Measurements from ENCODE around the gene SPDYE3.
"Not testable (repeated sequence)": the region's sequence is repeated elsewhere in the genome, so short reads cannot be mapped to it uniquely, and the experiment has no call there.

SPDYE3 gene

DNA sequence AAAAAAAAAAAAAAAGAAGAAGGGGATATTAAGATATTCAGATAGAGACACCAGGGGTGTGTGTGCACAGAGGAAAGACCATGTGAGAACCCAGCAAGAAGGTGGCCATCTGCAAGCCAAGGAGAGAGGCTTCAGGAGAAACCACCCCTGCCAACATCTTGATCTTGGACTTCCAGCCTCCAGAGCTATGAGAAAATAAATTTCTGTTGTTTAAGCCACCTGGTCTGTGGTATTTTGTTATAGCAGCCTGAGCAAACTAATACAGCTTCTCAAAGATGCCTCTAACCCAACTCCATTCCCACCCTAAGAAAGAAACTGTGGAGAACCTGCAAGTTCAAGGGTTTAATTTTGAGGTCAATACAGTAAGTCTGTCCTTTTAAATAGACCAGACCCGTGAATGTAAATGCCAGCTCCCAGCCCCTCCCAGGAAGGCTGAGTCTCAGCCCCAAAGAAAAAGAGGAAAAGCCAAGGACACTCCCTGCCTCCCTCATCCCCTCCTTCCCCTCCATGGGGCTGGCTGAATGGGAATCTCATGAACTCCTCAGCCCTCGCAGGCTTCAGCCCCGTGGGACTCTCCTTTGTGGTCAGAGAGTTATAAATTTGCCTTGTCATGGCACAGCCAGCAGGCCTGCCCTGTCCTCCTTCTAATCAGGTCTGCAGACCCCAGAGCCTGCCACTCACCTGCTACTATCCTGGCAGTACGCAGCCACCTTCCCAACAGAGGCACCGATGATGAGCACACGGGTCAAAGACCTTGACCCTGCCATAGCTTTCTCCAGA is 9.5 kb upstream of the SPDYE3 start:
- H3K36me3 ChIP-seq (ENCODE audit: control insufficient read depth, insufficient read depth, low read length); H3K9me3 ChIP-seq (ENCODE audit: control insufficient read depth, low read length); H3K4me1 ChIP-seq (ENCODE audit: control insufficient read depth, insufficient read depth, low read length); H3K4me3 ChIP-seq (ENCODE audit: low read length); H3K9ac ChIP-seq (ENCODE audit: low read length); H3K27me3 ChIP-seq (ENCODE audit: control insufficient read depth, insufficient read depth, low read length): not testable (repeated sequence)

DNA sequence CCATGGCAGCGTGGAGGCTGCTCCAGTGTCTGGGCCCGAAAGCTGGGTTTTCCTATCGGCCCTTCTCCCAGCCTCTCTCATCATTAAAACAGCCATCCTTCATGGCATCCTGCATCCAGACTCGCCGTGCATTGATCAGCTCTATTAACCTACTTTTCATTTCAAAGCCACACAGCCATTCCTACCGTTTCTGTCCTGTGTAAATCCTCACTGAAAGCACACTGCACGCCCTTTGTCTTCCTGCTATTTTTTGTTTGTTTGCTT is 8.9 kb upstream of the SPDYE3 start:
- not testable (repeated sequence) for H3K36me3 ChIP-seq (ENCODE audit: control insufficient read depth, insufficient read depth, low read length); H3K9ac ChIP-seq (ENCODE audit: low read length); H3K4me1 ChIP-seq (ENCODE audit: control insufficient read depth, insufficient read depth, low read length); H3K27me3 ChIP-seq (ENCODE audit: control insufficient read depth, insufficient read depth, low read length); H3K9me3 ChIP-seq (ENCODE audit: control insufficient read depth, low read length); H3K4me3 ChIP-seq (ENCODE audit: low read length)

DNA sequence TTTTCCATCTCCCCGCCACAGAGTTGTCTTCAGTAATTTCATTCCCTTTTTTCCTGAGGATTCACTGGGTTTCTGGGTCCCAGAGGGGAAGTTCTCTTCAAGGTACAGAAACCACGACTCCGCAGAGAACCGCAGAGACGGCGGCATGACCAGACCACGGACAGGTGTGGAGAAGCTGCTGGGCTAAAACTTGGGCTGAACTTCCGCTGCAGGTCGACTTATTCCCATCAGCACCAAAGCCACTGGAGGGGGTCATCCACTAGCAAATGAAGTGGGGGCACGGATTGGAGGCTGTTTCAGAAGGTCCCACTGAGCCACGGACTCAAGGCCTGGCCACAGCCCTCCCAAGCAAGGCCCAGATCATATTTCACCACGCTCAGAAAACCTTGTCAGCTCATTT is 3.0 kb upstream of the SPDYE3 start:
- not testable (repeated sequence) for H3K36me3 ChIP-seq (ENCODE audit: control insufficient read depth, insufficient read depth, low read length); H3K4me3 ChIP-seq (ENCODE audit: low read length); H3K9me3 ChIP-seq (ENCODE audit: control insufficient read depth, low read length); H3K9ac ChIP-seq (ENCODE audit: low read length); H3K4me1 ChIP-seq (ENCODE audit: control insufficient read depth, insufficient read depth, low read length); H3K27me3 ChIP-seq (ENCODE audit: control insufficient read depth, insufficient read depth, low read length)

DNA sequence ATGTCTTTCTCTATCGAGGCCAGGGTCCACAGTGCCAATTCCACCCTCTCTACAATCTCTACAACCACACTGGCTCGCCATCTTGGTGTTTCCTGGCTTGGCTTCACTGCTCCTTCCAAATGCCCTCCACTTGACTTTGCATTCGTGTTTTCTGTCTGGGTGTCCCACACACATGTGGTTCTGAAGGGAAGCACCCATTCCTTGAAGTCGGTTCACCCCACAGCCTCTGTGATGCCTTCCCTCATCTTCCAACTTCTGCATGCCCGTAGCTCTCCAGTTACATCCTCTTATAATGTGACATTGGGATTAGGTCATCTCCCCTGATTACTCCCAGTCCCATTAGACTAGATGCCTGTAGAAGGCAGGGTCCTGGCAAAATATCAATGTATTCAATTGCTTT is 10.8 kb downstream of the SPDYE3 start:
- H3K4me3 ChIP-seq (ENCODE audit: low read length); H3K36me3 ChIP-seq (ENCODE audit: control insufficient read depth, insufficient read depth, low read length); H3K9ac ChIP-seq (ENCODE audit: low read length); H3K4me1 ChIP-seq (ENCODE audit: control insufficient read depth, insufficient read depth, low read length); H3K9me3 ChIP-seq (ENCODE audit: control insufficient read depth, low read length); H3K27me3 ChIP-seq (ENCODE audit: control insufficient read depth, insufficient read depth, low read length): not testable (repeated sequence)

DNA sequence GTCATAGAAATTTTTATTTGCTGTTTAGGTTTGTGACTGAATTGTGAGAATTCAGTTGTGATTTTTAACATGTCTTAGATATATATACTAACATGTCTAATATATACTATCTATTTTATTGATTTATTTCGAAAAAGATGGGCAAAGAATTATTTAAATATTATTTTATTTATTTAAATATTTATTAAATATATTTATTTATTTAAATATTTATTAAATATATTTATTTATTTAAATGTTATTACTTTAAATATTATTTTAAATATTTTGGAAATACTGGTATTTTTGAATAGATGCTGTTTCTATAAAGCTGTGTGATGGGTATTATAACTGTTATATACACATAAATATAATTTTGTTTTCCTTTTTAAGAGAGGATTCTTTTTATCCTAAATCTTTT is 14.1 kb downstream of the SPDYE3 start:
- not testable (repeated sequence) for H3K4me3 ChIP-seq (ENCODE audit: low read length); H3K27me3 ChIP-seq (ENCODE audit: control insufficient read depth, insufficient read depth, low read length); H3K36me3 ChIP-seq (ENCODE audit: control insufficient read depth, insufficient read depth, low read length); H3K4me1 ChIP-seq (ENCODE audit: control insufficient read depth, insufficient read depth, low read length); H3K9ac ChIP-seq (ENCODE audit: low read length); H3K9me3 ChIP-seq (ENCODE audit: control insufficient read depth, low read length)

DNA sequence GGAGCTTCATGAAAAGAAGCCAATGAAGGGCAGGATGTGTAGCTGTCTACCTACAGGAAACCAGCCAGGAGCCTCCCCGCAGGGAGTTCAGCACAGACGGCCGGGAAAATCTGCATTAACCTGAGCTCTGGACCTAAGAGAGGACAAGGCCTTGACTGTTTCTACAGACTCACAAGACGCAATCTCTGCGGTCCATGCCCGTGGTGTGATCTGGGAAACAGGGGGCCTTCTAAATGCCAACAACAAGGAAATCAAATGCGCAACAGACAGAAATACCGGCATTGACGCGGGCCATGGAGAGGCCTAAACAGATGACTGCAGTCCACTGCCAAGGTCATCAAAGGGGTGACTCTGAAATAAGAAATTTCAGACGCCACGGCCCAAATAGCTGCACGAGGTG is 16.7 kb downstream of the SPDYE3 start:
- not testable (repeated sequence) for H3K9me3 ChIP-seq (ENCODE audit: control insufficient read depth, low read length); H3K36me3 ChIP-seq (ENCODE audit: control insufficient read depth, insufficient read depth, low read length); H3K4me3 ChIP-seq (ENCODE audit: low read length); H3K4me1 ChIP-seq (ENCODE audit: control insufficient read depth, insufficient read depth, low read length); H3K9ac ChIP-seq (ENCODE audit: low read length); H3K27me3 ChIP-seq (ENCODE audit: control insufficient read depth, insufficient read depth, low read length)

DNA sequence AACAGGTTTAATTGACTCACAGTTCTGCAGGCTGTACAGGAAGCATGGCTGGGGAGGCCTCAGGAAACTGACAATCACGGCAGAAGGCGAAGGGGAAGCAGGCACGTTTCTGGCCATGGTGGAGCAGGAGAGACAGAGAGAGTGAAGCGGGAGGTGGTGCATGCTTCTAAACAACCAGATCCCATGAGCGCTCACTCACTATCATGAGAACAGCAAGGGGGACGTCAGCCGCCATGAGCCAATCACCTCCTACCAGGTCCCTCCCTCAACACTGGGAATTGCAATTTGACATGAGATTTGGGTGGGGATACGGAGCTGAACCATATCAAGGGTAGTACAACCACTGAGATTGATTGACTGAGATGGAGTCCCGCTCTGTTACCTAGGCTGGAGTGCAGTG is 18.2 kb downstream of the SPDYE3 start:
- H3K9me3 ChIP-seq (ENCODE audit: control insufficient read depth, low read length); H3K4me3 ChIP-seq (ENCODE audit: low read length); H3K27me3 ChIP-seq (ENCODE audit: control insufficient read depth, insufficient read depth, low read length); H3K36me3 ChIP-seq (ENCODE audit: control insufficient read depth, insufficient read depth, low read length); H3K4me1 ChIP-seq (ENCODE audit: control insufficient read depth, insufficient read depth, low read length); H3K9ac ChIP-seq (ENCODE audit: low read length): not testable (repeated sequence)

DNA sequence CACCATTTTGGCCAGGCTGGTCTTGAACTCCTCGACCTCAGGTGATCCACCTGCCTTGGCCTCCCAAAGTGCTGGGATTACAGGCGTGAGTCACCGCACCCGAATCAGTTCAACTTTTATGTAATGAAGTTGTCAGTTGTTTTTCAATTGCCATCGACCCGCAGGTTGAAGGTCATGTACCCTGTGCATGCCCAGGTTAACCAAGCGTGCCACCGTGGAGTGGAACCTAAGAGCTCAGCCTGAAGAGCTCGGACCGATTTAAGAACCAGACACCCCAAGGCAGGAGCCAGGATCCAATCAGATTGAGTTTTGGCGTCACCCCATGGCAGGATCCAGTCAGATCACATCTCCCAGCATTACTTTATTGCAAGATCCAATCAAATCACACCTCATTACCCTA is 19.4 kb downstream of the SPDYE3 start:
- H3K27me3 ChIP-seq (ENCODE audit: control insufficient read depth, insufficient read depth, low read length); H3K36me3 ChIP-seq (ENCODE audit: control insufficient read depth, insufficient read depth, low read length); H3K9me3 ChIP-seq (ENCODE audit: control insufficient read depth, low read length); H3K4me1 ChIP-seq (ENCODE audit: control insufficient read depth, insufficient read depth, low read length); H3K9ac ChIP-seq (ENCODE audit: low read length); H3K4me3 ChIP-seq (ENCODE audit: low read length): not testable (repeated sequence)

DNA sequence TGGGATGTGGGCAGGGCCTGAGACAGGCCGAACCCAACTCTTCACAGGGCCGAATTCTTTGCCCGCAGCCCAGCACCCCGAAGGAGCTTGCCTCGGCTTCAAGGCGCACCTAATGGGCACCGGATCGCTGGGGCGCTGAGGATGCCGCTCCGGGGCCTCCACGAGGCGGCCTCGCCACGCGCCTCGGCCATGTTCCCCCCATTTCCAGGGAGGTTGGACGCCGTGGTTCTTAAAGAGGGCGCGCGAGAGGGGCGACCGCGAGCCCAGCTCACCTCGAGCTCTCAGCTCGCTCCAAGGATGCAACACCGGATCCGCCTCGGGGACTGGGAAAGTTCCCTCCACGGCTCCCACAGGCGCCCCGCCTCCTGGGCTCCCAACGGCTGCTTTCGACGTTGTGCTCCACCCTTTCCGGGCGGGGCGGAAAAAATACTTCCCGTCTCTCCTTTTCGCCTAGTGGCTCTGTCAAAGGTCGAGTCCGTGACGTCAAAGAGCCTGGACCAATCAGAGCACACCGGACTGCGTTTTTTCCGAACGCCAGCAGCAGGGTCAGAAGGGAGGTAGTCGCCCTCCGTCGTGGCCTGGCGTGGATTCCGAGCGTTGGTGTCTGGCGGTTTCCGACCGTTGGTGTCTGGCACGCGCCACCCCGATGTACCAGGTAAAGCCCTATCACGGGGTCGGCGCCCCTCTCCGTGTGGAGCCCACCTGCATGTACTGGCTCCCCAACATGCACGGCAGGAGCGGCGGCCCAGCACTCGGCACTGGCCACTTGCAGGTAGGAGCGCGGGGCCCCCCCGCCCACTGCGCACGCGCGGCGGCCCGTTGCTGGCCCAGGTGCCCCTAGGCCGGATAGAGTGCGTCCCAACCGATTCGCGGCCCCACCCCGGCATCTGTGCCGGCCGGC is 28.3 kb downstream of the SPDYE3 start:
- peak overlapping the region; percentile 64 for H3K9ac ChIP-seq (ENCODE audit: low read length)
- not testable (repeated sequence) for H3K9me3 ChIP-seq (ENCODE audit: control insufficient read depth, low read length); H3K27me3 ChIP-seq (ENCODE audit: control insufficient read depth, insufficient read depth, low read length); H3K36me3 ChIP-seq (ENCODE audit: control insufficient read depth, insufficient read depth, low read length); H3K4me1 ChIP-seq (ENCODE audit: control insufficient read depth, insufficient read depth, low read length)
- peak overlapping the region; percentile 56 for H3K4me3 ChIP-seq (ENCODE audit: low read length)

DNA sequence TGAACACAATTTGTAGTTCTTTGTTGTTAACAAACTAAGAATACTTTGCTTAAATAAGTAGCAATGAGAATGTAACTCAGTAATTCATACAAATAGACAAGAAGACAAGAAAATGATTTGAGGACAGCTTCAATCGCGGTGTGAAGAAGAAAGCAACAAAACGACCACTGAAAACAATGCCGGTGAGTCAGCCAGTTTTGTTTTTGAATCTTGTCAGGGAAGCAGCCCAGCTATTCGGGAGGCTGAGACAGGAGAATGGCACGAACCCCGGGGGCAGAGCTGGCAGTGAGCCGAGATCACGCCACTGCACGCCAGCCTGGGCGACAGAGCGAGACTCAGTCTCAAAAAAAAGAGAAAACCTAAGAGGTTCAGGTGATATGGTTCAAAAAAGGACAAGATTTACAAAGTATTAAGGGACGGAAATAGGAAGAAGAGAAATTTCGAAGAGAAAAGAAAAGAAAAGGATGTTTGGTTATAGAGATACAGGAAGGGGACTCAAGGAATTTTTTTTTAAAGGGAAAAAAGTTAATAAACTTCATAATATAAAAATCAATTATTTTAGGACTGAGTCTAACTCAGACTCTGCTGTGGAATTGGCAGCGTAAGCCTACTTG is 30.7 kb downstream of the SPDYE3 start:
- not testable (repeated sequence) for H3K4me3 ChIP-seq (ENCODE audit: low read length); H3K4me1 ChIP-seq (ENCODE audit: control insufficient read depth, insufficient read depth, low read length); H3K36me3 ChIP-seq (ENCODE audit: control insufficient read depth, insufficient read depth, low read length); H3K9ac ChIP-seq (ENCODE audit: low read length); H3K27me3 ChIP-seq (ENCODE audit: control insufficient read depth, insufficient read depth, low read length); H3K9me3 ChIP-seq (ENCODE audit: control insufficient read depth, low read length)

DNA sequence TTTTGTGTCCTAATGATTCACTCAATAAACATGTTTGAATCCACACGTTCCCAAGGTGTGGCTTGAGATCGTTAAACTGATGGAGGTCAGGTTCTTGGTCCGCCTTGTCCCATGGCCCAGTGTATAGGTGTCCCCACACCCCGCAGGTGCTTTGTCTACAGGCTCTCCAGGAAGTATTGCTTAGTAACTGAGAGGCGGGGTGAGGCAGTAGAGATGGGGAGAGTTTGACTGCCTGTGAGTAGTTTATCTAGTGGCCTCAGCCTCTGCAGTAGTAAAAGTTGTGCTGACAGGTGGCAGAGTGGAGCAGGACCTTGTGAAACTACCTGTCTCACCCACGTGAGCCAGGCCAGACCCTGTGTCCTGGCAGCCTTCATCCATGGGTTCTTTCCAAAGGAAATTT is 33.8 kb downstream of the SPDYE3 start:
- not testable (repeated sequence) for H3K4me1 ChIP-seq (ENCODE audit: control insufficient read depth, insufficient read depth, low read length); H3K4me3 ChIP-seq (ENCODE audit: low read length); H3K9me3 ChIP-seq (ENCODE audit: control insufficient read depth, low read length); H3K27me3 ChIP-seq (ENCODE audit: control insufficient read depth, insufficient read depth, low read length); H3K36me3 ChIP-seq (ENCODE audit: control insufficient read depth, insufficient read depth, low read length); H3K9ac ChIP-seq (ENCODE audit: low read length)

DNA sequence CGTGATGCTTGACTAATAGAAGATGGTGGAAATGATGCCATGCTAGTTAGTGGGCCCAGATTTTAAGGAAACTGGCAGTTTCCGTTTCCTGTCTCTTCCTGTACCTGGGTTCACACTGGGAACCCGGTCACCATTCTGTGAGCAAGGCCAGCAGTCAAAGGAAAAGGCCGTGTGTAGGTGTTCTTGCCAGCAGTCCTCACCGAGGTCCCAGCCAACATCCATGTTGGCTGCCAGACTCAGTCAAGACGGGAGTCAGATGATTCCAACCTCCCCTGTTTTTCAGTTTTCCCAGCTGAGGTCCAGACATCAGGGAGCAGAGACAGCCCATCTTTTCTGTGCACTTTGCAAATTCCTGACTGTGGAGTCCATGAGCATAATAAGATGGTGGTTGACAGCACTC is 35.3 kb downstream of the SPDYE3 start:
- H3K36me3 ChIP-seq (ENCODE audit: control insufficient read depth, insufficient read depth, low read length), result peaks cover 11% of the 10 kb centered on the region
- no peak overlapping the region for H3K9ac ChIP-seq (ENCODE audit: low read length)
- H3K4me3 ChIP-seq (ENCODE audit: low read length), result no peak overlapping the region

More for the DNA sequence above, 35.3 kb downstream of the SPDYE3 start:
- no peaks in the 10 kb centered on the region for H3K9me3 ChIP-seq (ENCODE audit: control insufficient read depth, low read length)
- peaks cover 5% of the 10 kb centered on the region for H3K4me1 ChIP-seq (ENCODE audit: control insufficient read depth, insufficient read depth, low read length)
- H3K27me3 ChIP-seq (ENCODE audit: control insufficient read depth, insufficient read depth, low read length), result no peaks in the 10 kb centered on the region

All from mucosa of stomach (tissue), 1 donor.